ENCODE results near the gene YIPF6.

GRCh38 chrX:68498508-68499379, at the start of gene YIPF6:
- TF ChIP-seq CTCF (IDR thresholded peaks at IDR 0.05 in 8 of 11, conservative IDR thresholded peaks at IDR 0.05 in 3 of 11) (no peak), POLR2A (IDR thresholded peaks at IDR 0.05) (peak in 2 of 3 donors; percentile 21 to 60)
